K562 treated with DMSO at 1 percent for 12 hours (cell line): ENCODE data around the gene ERI3. TPM values are rescaled to one million over a fixed set of nuclear protein-coding genes. Genes with fewer than 3 reads are reported as not detected.

Experiments
- total RNA-seq: library from RNA; unstranded; fragments of 300-600 nt; gene quantifications from 2 replicates; pipeline ENCODE4 v1.2.3, GENCODE V29; 2022; ENCODE audit not compliant: insufficient read depth

ERI3 gene, protein sequence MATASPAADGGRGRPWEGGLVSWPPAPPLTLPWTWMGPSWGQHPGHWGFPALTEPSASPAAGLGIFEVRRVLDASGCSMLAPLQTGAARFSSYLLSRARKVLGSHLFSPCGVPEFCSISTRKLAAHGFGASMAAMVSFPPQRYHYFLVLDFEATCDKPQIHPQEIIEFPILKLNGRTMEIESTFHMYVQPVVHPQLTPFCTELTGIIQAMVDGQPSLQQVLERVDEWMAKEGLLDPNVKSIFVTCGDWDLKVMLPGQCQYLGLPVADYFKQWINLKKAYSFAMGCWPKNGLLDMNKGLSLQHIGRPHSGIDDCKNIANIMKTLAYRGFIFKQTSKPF
- total RNA-seq = 59.9 and 61.6 TPM in 2 replicates

DNA sequence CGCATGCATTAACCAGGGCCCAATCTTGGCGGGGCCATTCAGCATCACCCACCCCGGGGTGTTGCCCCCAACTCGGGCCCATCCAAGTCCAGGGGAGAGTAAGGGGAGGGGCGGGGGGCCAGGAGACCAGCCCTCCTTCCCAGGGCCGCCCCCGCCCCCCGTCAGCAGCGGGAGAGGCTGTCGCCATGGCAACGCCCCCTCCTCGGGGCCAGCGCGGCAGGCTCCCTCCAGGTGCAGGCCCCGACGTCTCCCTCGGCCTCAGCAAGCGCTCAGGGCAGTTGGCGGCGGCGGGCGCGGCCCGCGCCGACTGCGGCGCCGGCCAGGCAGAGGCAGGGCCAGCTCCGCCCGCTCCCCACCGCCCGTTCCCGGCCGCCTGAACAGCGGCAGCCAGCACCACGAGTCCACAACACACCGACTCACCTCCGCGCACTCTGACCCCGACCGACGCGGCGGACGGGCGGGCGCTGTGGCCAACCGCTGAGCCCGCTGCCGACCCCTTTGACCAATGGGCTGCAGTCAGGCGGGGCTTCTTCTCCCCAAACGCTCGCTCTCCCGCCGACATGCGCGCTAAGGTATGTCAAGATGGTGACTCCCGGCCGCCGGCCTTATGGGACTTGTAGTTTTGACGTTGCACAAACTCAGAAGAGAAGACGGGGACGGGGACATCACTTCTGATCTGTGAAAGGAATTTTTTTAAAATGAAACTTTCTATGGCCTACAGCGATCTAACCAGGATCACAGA is at the start of gene ERI3:
Gene ERI3 (minus strand): TSS at position 418 of the 742 bp plus-strand sequence. CDS start 231 bp downstream, at position 187.

DNA sequence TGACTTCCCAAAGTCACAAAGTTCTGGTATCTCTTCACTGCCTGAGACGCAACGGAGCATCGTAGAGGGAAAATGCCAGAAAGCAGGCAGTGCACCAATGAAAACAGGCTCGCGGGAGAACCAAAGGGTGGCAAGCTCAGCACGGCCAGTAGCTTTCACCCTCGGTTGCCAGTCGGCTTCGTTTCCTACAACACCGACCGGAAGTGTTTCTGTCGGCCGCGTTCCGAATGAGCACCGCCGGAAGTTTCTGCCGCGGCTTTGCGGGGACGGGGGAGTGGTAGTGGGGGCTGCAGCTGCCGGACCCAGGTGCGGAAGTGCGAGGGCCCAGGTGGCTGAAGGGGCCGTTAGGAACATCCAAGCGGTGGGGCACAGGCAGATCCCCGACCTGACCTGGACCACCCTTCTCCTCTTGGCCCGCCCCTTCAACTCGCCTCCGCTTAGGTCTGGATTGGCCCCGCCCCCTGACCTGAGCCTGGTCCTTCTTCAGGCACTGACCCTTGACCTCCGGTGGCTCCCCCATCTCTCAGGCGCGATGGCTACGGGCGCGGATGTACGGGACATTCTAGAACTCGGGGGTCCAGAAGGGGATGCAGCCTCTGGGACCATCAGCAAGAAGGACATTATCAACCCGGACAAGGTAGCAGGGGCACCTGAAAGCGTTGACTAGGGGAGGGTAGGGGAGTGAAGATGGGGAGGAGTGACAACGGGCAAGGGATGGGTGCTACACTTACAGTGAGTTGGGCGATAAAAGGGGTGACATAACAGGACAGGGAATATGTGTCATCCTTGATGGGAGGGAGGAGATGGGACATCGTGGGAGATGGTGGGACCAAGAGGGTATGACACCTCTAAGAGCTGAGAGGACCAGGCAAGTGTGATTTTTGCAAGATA is 141.6 kb downstream of the ERI3 start, which contains the start of gene DMAP1:
Gene DMAP1 (plus strand): TSS at position 250 of the 891 bp plus-strand sequence. CDS start 283 bp downstream, at position 533.

Other genes with a start within 250 kb of the ERI3 start
- gene KLF17, start 236.4 kb downstream of the ERI3 start, total RNA-seq = not detected in 2 replicates
- not detected in 2 replicates for gene KLF18, start 213.6 kb downstream of the ERI3 start, total RNA-seq
- 31.9 and 38.9 TPM in 2 replicates for gene DMAP1, start 141.8 kb downstream of the ERI3 start, total RNA-seq
- 66.4 and 89.0 TPM in 2 replicates for gene RNF220, start 50.0 kb upstream of the ERI3 start, total RNA-seq